Osteoblast (primary cell): Measurements from ENCODE around the gene ABAT. TPM values are rescaled to one million over a fixed set of nuclear protein-coding genes. Genes with fewer than 3 reads are reported as not detected.

Experiments used
- DNase-seq: peaks from one replicate; pipeline ENCODE4 v3.0.0; 2011; ENCODE audit warnings: low spot score, mixed read lengths; ENCODE audit not compliant: insufficient read length; ENCODE audit errors: missing footprints
- H2AFZ ChIP-seq: 2 replicates; pipeline ENCODE4 v1.6.0; 2011; ENCODE audit warnings: mild to moderate bottlenecking, low read length
- H3K27ac ChIP-seq: 2 replicates; pipeline ENCODE4 v1.5.1; 2011; ENCODE audit warnings: mild to moderate bottlenecking, low read depth, low read length, moderate library complexity
- H3K27me3 ChIP-seq: 2 replicates; pipeline ENCODE4 v1.6.0; 2012; ENCODE audit warnings: mild to moderate bottlenecking, control low read depth, inconsistent platforms, low read length, moderate library complexity; ENCODE audit not compliant: insufficient read depth
- H3K36me3 ChIP-seq: 2 replicates; pipeline ENCODE4 v1.5.1; 2011; ENCODE audit warnings: mild to moderate bottlenecking, low read length, control low read depth, moderate library complexity; ENCODE audit not compliant: insufficient read depth
- H3K4me1 ChIP-seq: 2 replicates; pipeline ENCODE4 v1.5.1; 2011; ENCODE audit warnings: mild to moderate bottlenecking, low read length, control low read depth, moderate library complexity; ENCODE audit not compliant: insufficient read depth
- H3K4me2 ChIP-seq: 2 replicates; pipeline ENCODE4 v1.6.0; 2011; ENCODE audit warnings: mild to moderate bottlenecking, low read length; ENCODE audit not compliant: insufficient read depth
- H3K4me3 ChIP-seq: fragments of 200-600 bp; sonication (generic); 3 replicates; pipeline ENCODE4 v1.5.1; 2012; ENCODE audit warnings: mild to moderate bottlenecking, low read length, inconsistent platforms; ENCODE audit not compliant: insufficient read depth
- H3K79me2 ChIP-seq: 2 replicates; pipeline ENCODE4 v1.6.0; 2012; ENCODE audit warnings: mild to moderate bottlenecking, low read length, control low read depth, inconsistent platforms; ENCODE audit not compliant: insufficient read depth
- H3K9me3 ChIP-seq: 2 replicates; pipeline ENCODE4 v1.5.1; 2011; ENCODE audit warnings: low read depth, low read length, control low read depth
- H4K20me1 ChIP-seq: 2 replicates; pipeline ENCODE4 v1.6.0; 2012; ENCODE audit warnings: mild to moderate bottlenecking, low read length, control low read depth; ENCODE audit not compliant: insufficient read depth
- CTCF ChIP-seq: IDR thresholded peaks from 2 replicates; pipeline ENCODE4 v1.5.1; 2011; ENCODE audit warnings: mild to moderate bottlenecking, low read depth, low read length, moderate library complexity; ENCODE audit errors: extremely low read depth
- total RNA-seq: library from RNA; depleted of rRNA; stranded (reverse); fragments of >200 nt; gene quantifications from 2 replicates; pipeline ENCODE4 v1.2.3, GENCODE V29; 2012

Gene ABAT
- total RNA-seq, 1 donor: 6.5 TPM

- Histone ChIP-seq H3K4me2 (no peak overlapping the region), H3K4me1 (no peaks in the 10 kb centered on the region), H3K36me3 (peaks cover 80% of the 10 kb centered on the region), H3K27me3 (no peaks in the 10 kb centered on the region), H3K4me3 (no peak overlapping the region), H3K79me2 (peaks cover 1% of the 10 kb centered on the region), H4K20me1 (peaks cover 16% of the 10 kb centered on the region), H2AFZ (no peak overlapping the region), H3K9me3 (no peaks in the 10 kb centered on the region), H3K27ac (no peak overlapping the region)
- no peak for TF ChIP-seq CTCF
- no peak for DNase-seq
These were observed 42.5 kb upstream of the ABAT start for GRCh38 chr16:8631818-8632465.

DNA sequence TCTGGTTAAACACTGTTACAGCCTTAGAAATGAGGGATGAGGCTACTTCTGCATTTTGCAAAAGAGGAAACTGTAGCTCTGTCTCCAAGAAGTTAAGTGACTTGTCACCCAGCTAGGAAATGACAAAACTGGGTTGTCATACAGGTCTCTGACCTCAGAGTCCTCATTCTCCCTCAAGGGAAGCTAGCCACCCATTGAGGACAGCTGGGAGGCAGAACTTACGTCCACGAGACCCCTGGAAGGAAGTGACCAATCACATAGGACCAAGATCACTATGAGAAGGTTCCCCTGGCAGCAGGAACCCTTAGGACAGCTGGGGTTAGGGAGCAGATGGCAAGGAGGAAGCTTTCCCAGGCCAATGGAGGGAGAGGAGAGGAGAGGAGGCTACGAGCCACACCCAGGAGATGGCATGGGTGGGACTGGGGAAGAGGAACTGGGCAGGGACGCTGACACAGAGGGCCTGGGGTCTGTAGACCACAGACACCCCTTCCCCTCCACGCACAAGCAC, 41.7 kb upstream of the ABAT start:
- H3K79me2 ChIP-seq: no peaks in the 10 kb centered on the region
- peaks cover 19% of the 10 kb centered on the region for H4K20me1 ChIP-seq
- peaks cover 80% of the 10 kb centered on the region for H3K36me3 ChIP-seq
- no peaks in the 10 kb centered on the region for H3K9me3 ChIP-seq
- no peak for DNase-seq
- H2AFZ ChIP-seq: no peak overlapping the region
- no peak overlapping the region for H3K27ac ChIP-seq
- no peaks in the 10 kb centered on the region for H3K27me3 ChIP-seq
- no peak overlapping the region for H3K4me3 ChIP-seq
- H3K4me2 ChIP-seq: no peak overlapping the region
- TF ChIP-seq CTCF: no peak
- H3K4me1 ChIP-seq: no peaks in the 10 kb centered on the region

DNA sequence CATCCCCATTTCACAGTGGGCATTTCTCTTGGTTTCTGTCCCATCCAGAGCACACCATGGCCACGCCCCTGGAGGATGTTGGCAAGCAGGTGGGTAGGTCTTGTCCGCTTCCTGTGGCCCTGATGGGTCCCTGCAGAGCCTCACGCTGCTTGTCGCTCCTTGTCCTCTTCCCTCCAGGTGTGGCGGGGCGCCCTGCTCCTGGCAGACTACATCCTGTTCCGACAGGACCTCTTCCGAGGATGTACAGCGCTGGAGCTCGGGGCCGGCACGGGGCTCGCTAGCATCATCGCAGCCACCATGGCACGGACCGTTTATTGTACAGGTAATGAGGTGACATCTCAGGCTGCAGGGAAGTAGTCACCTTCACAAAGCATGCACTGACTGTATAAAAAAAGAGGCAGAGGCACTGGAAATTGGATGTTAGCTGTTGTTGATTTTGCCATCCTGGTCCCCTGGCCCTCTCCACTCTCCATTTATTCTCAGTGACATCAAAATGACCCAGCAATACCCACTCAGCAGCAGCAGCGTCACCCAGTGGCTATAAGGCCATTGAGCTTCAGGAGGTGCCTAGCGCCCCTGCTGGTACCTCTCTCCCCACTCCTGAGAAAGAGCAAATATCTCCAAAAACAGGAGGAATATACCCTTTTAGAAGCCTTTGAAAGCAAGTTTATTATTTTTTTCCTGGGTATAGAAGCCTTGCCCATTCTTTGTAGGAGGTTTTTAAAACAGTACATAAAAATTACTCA, 39.3 kb upstream of the ABAT start:
- Histone ChIP-seq H3K27ac (no peak overlapping the region), H2AFZ (no peak overlapping the region), H3K4me1 (no peaks in the 10 kb centered on the region), H4K20me1 (peaks cover 10% of the 10 kb centered on the region), H3K79me2 (no peaks in the 10 kb centered on the region), H3K27me3 (no peaks in the 10 kb centered on the region), H3K4me2 (no peak overlapping the region), H3K4me3 (no peak overlapping the region), H3K36me3 (peaks cover 72% of the 10 kb centered on the region), H3K9me3 (no peaks in the 10 kb centered on the region)
- peak; percentile 69 for TF ChIP-seq CTCF
- peak; percentile 87 for DNase-seq

DNA sequence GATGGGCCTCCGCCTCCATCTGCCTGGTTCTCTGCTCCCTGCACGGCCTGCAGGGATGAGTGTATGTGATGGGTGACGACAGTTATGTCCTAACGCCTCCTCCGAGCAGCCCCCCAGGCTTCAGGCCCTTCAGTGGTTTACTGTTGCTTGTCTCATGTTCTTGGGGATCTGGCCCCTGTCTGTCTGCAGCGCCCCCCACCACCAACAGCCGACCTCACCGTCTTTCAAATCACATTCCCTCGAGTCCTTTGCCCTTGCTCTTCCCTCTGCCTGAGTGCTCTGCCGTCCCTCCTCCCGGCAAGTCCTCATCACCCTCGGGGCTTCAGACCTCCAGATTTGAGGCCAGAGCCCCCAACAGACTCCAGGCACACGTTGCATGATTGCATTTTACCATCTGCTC, 34.7 kb upstream of the ABAT start:
- DNase-seq: no peak
- H3K79me2 ChIP-seq: no peaks in the 10 kb centered on the region
- H3K4me3 ChIP-seq: no peak overlapping the region
- TF ChIP-seq CTCF: no peak
- H3K27me3 ChIP-seq: no peaks in the 10 kb centered on the region
- no peaks in the 10 kb centered on the region for H3K4me1 ChIP-seq
- no peak overlapping the region for H3K27ac ChIP-seq
- peaks cover 5% of the 10 kb centered on the region for H4K20me1 ChIP-seq
- no peaks in the 10 kb centered on the region for H3K9me3 ChIP-seq
- no peak overlapping the region for H2AFZ ChIP-seq
- peaks cover 68% of the 10 kb centered on the region for H3K36me3 ChIP-seq
- H3K4me2 ChIP-seq: no peak overlapping the region
